Stimulated activated naive B cell treated with anti-CD40 and anti-IgM and Interleukin-4, amounts not matched to agents 10 μg/mL and 1 μg/mL and 100 μg/mL, for 72 hours (primary cell): Measurements from ENCODE around the gene KCTD4.
"Not testable (repeated sequence)": the region's sequence is repeated elsewhere in the genome, so short reads cannot be mapped to it uniquely, and the experiment has no call there.

Experiments used
- ATAC-seq, 2 donors: fragments of 150-1000 bp; cut with Tn5 transposase; replicated peaks; 2 replicates each; pipeline ENCODE4 v1.10.0; 2021; ENCODE audit warnings: moderate library complexity in 1 of 2
- DNase-seq: peaks from one replicate; pipeline ENCODE4 v3.0.0; 2021
- H3K27ac Mint-ChIP-seq: one replicate; pipeline ENCODE4 v1.8.0; 2022; ENCODE audit warnings: mild to moderate bottlenecking, mixed read lengths
- H3K27me3 Mint-ChIP-seq, 2 donors: one replicate each; pipeline ENCODE4 v1.8.0; 2022; ENCODE audit warnings: mixed read lengths in 2 of 2
- H3K36me3 Mint-ChIP-seq, 2 donors: one replicate each; pipeline ENCODE4 v1.8.0; 2022; ENCODE audit warnings: mixed read lengths in 2 of 2, mild to moderate bottlenecking in 1 of 2
- H3K4me1 Mint-ChIP-seq, 2 donors: one replicate each; pipeline ENCODE4 v1.8.0; 2022; ENCODE audit warnings: mixed read lengths in 2 of 2, mild to moderate bottlenecking in 1 of 2
- H3K4me3 Mint-ChIP-seq, 2 donors: one replicate each; pipeline ENCODE4 v1.8.0; 2022; ENCODE audit warnings: mild to moderate bottlenecking in 2 of 2, mixed read lengths in 2 of 2, moderate library complexity in 1 of 2
- H3K9me3 Mint-ChIP-seq, 2 donors: one replicate each; pipeline ENCODE4 v1.8.0; 2022; ENCODE audit warnings: mixed read lengths in 2 of 2, mild to moderate bottlenecking in 1 of 2

The KCTD4 gene

GRCh38 chr13:45198924-45199323 is 1.9 kb downstream of the KCTD4 start:
- DNase-seq (no peak), ATAC-seq (no peak)
- no peak overlapping the region for H3K4me3 Mint-ChIP-seq
- no peaks in the 10 kb centered on the region for H3K27me3 Mint-ChIP-seq
- peaks cover 25 to 49% of the 10 kb centered on the region in 2 donors for H3K36me3 Mint-ChIP-seq
- no peak overlapping the region for H3K27ac Mint-ChIP-seq
- H3K4me1 Mint-ChIP-seq, result peaks cover 13 to 33% of the 10 kb centered on the region in 2 donors
- H3K9me3 Mint-ChIP-seq, result no peaks in the 10 kb centered on the region

- H3K4me1 Mint-ChIP-seq, result peaks cover 13 to 41% of the 10 kb centered on the region in 2 donors
- H3K9me3 Mint-ChIP-seq, result no peaks in the 10 kb centered on the region
- no peak for DNase-seq
- H3K36me3 Mint-ChIP-seq, result peaks cover 24 to 45% of the 10 kb centered on the region in 2 donors
- ATAC-seq, result no peak
- H3K27ac Mint-ChIP-seq, result no peak overlapping the region
- H3K27me3 Mint-ChIP-seq, result no peaks in the 10 kb centered on the region
- H3K4me3 Mint-ChIP-seq, result no peak overlapping the region
These were observed 2.8 kb downstream of the KCTD4 start for GRCh38 chr13:45198041-45198440.

- Mint-ChIP-seq H3K4me1 (peaks cover 13 to 36% of the 10 kb centered on the region in 2 donors), H3K27me3 (no peaks in the 10 kb centered on the region), H3K36me3 (peaks cover 15 to 36% of the 10 kb centered on the region in 2 donors), H3K4me3 (no peak overlapping the region), H3K9me3 (no peaks in the 10 kb centered on the region), H3K27ac (no peak overlapping the region)
- peak in 1 of 2 donors; percentile 10 for ATAC-seq
- no peak for DNase-seq
These were observed 4.2 kb downstream of the KCTD4 start for GRCh38 chr13:45196622-45197021.

GRCh38 chr13:45196096-45196495 is 4.7 kb downstream of the KCTD4 start:
- ATAC-seq (no peak), DNase-seq (no peak)
- Mint-ChIP-seq H3K9me3 (no peaks in the 10 kb centered on the region), H3K4me3 (no peak overlapping the region), H3K36me3 (peaks cover 15 to 31% of the 10 kb centered on the region in 2 donors), H3K27me3 (no peaks in the 10 kb centered on the region), H3K27ac (no peak overlapping the region), H3K4me1 (peaks cover 13 to 36% of the 10 kb centered on the region in 2 donors)

GRCh38 chr13:45195421-45195820 is 5.4 kb downstream of the KCTD4 start:
- Mint-ChIP-seq H3K4me1 (peaks cover 13 to 36% of the 10 kb centered on the region in 2 donors), H3K27ac (no peak overlapping the region), H3K9me3 (no peaks in the 10 kb centered on the region), H3K4me3 (no peak overlapping the region), H3K27me3 (no peaks in the 10 kb centered on the region), H3K36me3 (peaks cover 15 to 24% of the 10 kb centered on the region in 2 donors)
- no peak for ATAC-seq
- DNase-seq, result no peak

- peaks cover 13 to 22% of the 10 kb centered on the region in 2 donors for H3K36me3 Mint-ChIP-seq
- no peak overlapping the region for H3K4me3 Mint-ChIP-seq
- H3K9me3 Mint-ChIP-seq, result no peaks in the 10 kb centered on the region
- ATAC-seq, result no peak
- H3K27ac Mint-ChIP-seq, result no peak overlapping the region
- DNase-seq, result no peak
- peaks cover 10 to 30% of the 10 kb centered on the region in 2 donors for H3K4me1 Mint-ChIP-seq
- no peaks in the 10 kb centered on the region for H3K27me3 Mint-ChIP-seq
These were observed 6.5 kb downstream of the KCTD4 start for GRCh38 chr13:45194081-45194939.

GRCh38 chr13:45191874-45192273 is 9.0 kb downstream of the KCTD4 start:
- H3K4me3 Mint-ChIP-seq, result no peak overlapping the region
- ATAC-seq, result no peak
- no peak for DNase-seq
- peaks cover 9 to 29% of the 10 kb centered on the region in 2 donors for H3K4me1 Mint-ChIP-seq
- H3K9me3 Mint-ChIP-seq, result no peaks in the 10 kb centered on the region
- no peaks in the 10 kb centered on the region for H3K27me3 Mint-ChIP-seq
- H3K36me3 Mint-ChIP-seq, result peaks cover 15 to 26% of the 10 kb centered on the region in 2 donors
- H3K27ac Mint-ChIP-seq, result no peak overlapping the region

- DNase-seq, H3K4me3 Mint-ChIP-seq, H3K27me3 Mint-ChIP-seq, H3K9me3 Mint-ChIP-seq, H3K27ac Mint-ChIP-seq, ATAC-seq: not testable (repeated sequence)
- peaks cover 15 to 22% of the 10 kb centered on the region in 2 donors for H3K36me3 Mint-ChIP-seq
- H3K4me1 Mint-ChIP-seq, result peaks cover 7 to 19% of the 10 kb centered on the region in 2 donors
These were observed 11.3 kb downstream of the KCTD4 start for GRCh38 chr13:45189511-45189910.

- not testable (repeated sequence) for H3K27me3 Mint-ChIP-seq, H3K27ac Mint-ChIP-seq, DNase-seq, H3K9me3 Mint-ChIP-seq, ATAC-seq, H3K4me3 Mint-ChIP-seq
- Mint-ChIP-seq H3K36me3 (peaks cover 15 to 22% of the 10 kb centered on the region in 2 donors), H3K4me1 (peaks cover 6 to 19% of the 10 kb centered on the region in 2 donors)
These were observed 11.8 kb downstream of the KCTD4 start for GRCh38 chr13:45189077-45189476.

GRCh38 chr13:45185286-45185685 is 15.6 kb downstream of the KCTD4 start:
- no peak for DNase-seq
- H3K27me3 Mint-ChIP-seq, result no peaks in the 10 kb centered on the region
- peaks cover 13 to 23% of the 10 kb centered on the region in 2 donors for H3K4me1 Mint-ChIP-seq
- no peak overlapping the region for H3K4me3 Mint-ChIP-seq
- no peak overlapping the region for H3K27ac Mint-ChIP-seq
- H3K9me3 Mint-ChIP-seq, result peaks cover 0 to 3% of the 10 kb centered on the region in 2 donors
- H3K36me3 Mint-ChIP-seq, result peaks cover 29 to 45% of the 10 kb centered on the region in 2 donors
- no peak for ATAC-seq

- Mint-ChIP-seq H3K27me3 (no peaks in the 10 kb centered on the region), H3K4me1 (peaks cover 11 to 23% of the 10 kb centered on the region in 2 donors), H3K36me3 (peaks cover 29 to 41% of the 10 kb centered on the region in 2 donors), H3K27ac (peak overlapping the region; percentile 43), H3K4me3 (no peak overlapping the region), H3K9me3 (peaks cover 0 to 3% of the 10 kb centered on the region in 2 donors)
- no peak for DNase-seq
- no peak for ATAC-seq
These were observed 16.2 kb downstream of the KCTD4 start for GRCh38 chr13:45184693-45185092.

GRCh38 chr13:45180713-45181601 is 19.9 kb downstream of the KCTD4 start:
- DNase-seq (no peak), ATAC-seq (no peak)
- H3K4me3 Mint-ChIP-seq, result no peak overlapping the region
- H3K27ac Mint-ChIP-seq, result no peak overlapping the region
- H3K9me3 Mint-ChIP-seq, result peaks cover 0 to 3% of the 10 kb centered on the region in 2 donors
- no peaks in the 10 kb centered on the region for H3K27me3 Mint-ChIP-seq
- H3K36me3 Mint-ChIP-seq, result peaks cover 40 to 48% of the 10 kb centered on the region in 2 donors
- peaks cover 15 to 50% of the 10 kb centered on the region in 2 donors for H3K4me1 Mint-ChIP-seq

- peaks cover 18 to 50% of the 10 kb centered on the region in 2 donors for H3K4me1 Mint-ChIP-seq
- H3K27me3 Mint-ChIP-seq, result no peaks in the 10 kb centered on the region
- peaks cover 0 to 3% of the 10 kb centered on the region in 2 donors for H3K9me3 Mint-ChIP-seq
- peaks cover 40 to 54% of the 10 kb centered on the region in 2 donors for H3K36me3 Mint-ChIP-seq
- ATAC-seq (no peak), DNase-seq (no peak)
- no peak overlapping the region for H3K4me3 Mint-ChIP-seq
- no peak overlapping the region for H3K27ac Mint-ChIP-seq
These were observed 20.5 kb downstream of the KCTD4 start for GRCh38 chr13:45180303-45180702.

- Mint-ChIP-seq H3K4me1 (peaks cover 17 to 44% of the 10 kb centered on the region in 2 donors), H3K27ac (no peak overlapping the region), H3K27me3 (no peaks in the 10 kb centered on the region), H3K4me3 (no peak overlapping the region), H3K9me3 (peaks cover 0 to 2% of the 10 kb centered on the region in 2 donors), H3K36me3 (peaks cover 38 to 57% of the 10 kb centered on the region in 2 donors)
- DNase-seq, result no peak
- ATAC-seq, result no peak
These were observed 21.4 kb downstream of the KCTD4 start for GRCh38 chr13:45179428-45179827.
